WTC11 (cell line): ENCODE measurements around the gene COPS9. TPM values are rescaled to one million over a fixed set of nuclear protein-coding genes. Genes with fewer than 3 reads are reported as not detected.

Experiments
- ATAC-seq: fragments of 200-7000 bp; cut with Tn5 transposase; 2 replicates; pipeline ENCODE4 v1.10.0; 2021; ENCODE audit warnings: mild to moderate bottlenecking, moderate library complexity
- CTCF ChIA-PET: fragments of 300-600 bp; sonication (Branson Sonifier 250); formaldehyde crosslinking; loops from one replicate; lab custom pipeline; 2021; ENCODE audit warnings: antibody characterized with exemption; lab: Charles Lee
- POLR2A ChIA-PET: fragments of 350-600 bp; sonication (Branson Sonifier 250); formaldehyde crosslinking; loops from one replicate; lab custom pipeline; 2021; ENCODE audit warnings: antibody characterized with exemption; lab: Charles Lee
- DNase-seq: peaks from one replicate; pipeline ENCODE4 v3.0.0; 2021; ENCODE audit warnings: low spot score
- H3K27ac Mint-ChIP-seq: 2 replicates; pipeline ENCODE4 v1.8.0; 2021; ENCODE audit warnings: mixed read lengths
- H3K27me3 Mint-ChIP-seq: 2 replicates; pipeline ENCODE4 v1.8.0; 2021; ENCODE audit warnings: low read depth, mild to moderate bottlenecking, moderate library complexity, mixed read lengths
- H3K36me3 Mint-ChIP-seq: 2 replicates; pipeline ENCODE4 v1.8.0; 2021; ENCODE audit warnings: mixed read lengths
- H3K4me1 Mint-ChIP-seq: 2 replicates; pipeline ENCODE4 v1.8.0; 2022; ENCODE audit warnings: mixed read lengths
- H3K4me3 Mint-ChIP-seq: 2 replicates; pipeline ENCODE4 v1.8.0; 2021; ENCODE audit warnings: mild to moderate bottlenecking, moderate library complexity, mixed read lengths
- H3K9me3 Mint-ChIP-seq: 2 replicates; pipeline ENCODE4 v1.8.0; 2021; ENCODE audit warnings: mixed read lengths
- CREM ChIP-seq: sonication (generic); formaldehyde crosslinking; IDR thresholded peaks from 2 replicates; pipeline ENCODE4 v1.8.1; 2022; ENCODE audit warnings: mild to moderate bottlenecking, missing genetic modification reagents, moderate library complexity
- ESRRA ChIP-seq: sonication (generic); formaldehyde crosslinking; IDR thresholded peaks from 2 replicates; pipeline ENCODE4 v1.8.1; 2022; ENCODE audit warnings: mild to moderate bottlenecking, missing genetic modification reagents, borderline replicate concordance
- ETV6 ChIP-seq: sonication (generic); formaldehyde crosslinking; IDR thresholded peaks from 2 replicates; pipeline ENCODE4 v1.8.1; 2022; ENCODE audit warnings: mild to moderate bottlenecking, missing genetic modification reagents
- FOXJ3 ChIP-seq: sonication (generic); formaldehyde crosslinking; IDR thresholded peaks from 2 replicates; pipeline ENCODE4 v1.9.0; 2021; ENCODE audit warnings: missing genetic modification reagents, mild to moderate bottlenecking, borderline replicate concordance
- HMGXB4 ChIP-seq: sonication (generic); formaldehyde crosslinking; IDR thresholded peaks from 2 replicates; pipeline ENCODE4 v1.8.1; 2023; ENCODE audit warnings: mild to moderate bottlenecking, moderate library complexity, missing genetic modification reagents
- KAT7 ChIP-seq: sonication (generic); formaldehyde crosslinking; IDR thresholded peaks from 2 replicates; pipeline ENCODE4 v1.8.1; 2023; ENCODE audit warnings: missing genetic modification reagents, mild to moderate bottlenecking, borderline replicate concordance
- MYBL2 ChIP-seq: sonication (generic); formaldehyde crosslinking; IDR thresholded peaks from 2 replicates; pipeline ENCODE4 v1.8.1; 2023; ENCODE audit warnings: mild to moderate bottlenecking, moderate library complexity, missing genetic modification reagents
- NFE2L1 ChIP-seq: sonication (generic); formaldehyde crosslinking; IDR thresholded peaks from 2 replicates; pipeline ENCODE4 v1.8.1; 2023; ENCODE audit warnings: missing genetic modification reagents
- NR3C1 ChIP-seq: sonication (generic); formaldehyde crosslinking; conservative IDR thresholded peaks from 2 replicates; pipeline ENCODE4 v1.8.1; 2023; ENCODE audit warnings: low read depth, mild to moderate bottlenecking, missing genetic modification reagents
- PRDM15 ChIP-seq: sonication (generic); formaldehyde crosslinking; IDR thresholded peaks from 2 replicates; pipeline ENCODE4 v1.8.0; 2022; ENCODE audit warnings: missing genetic modification reagents
- RORB ChIP-seq: fragments of 250-450 bp; sonication (Bioruptor Pico); IDR thresholded peaks from 2 replicates; pipeline ENCODE4 v1.9.0; 2021; ENCODE audit warnings: mild to moderate bottlenecking
- SP1 ChIP-seq: sonication (generic); formaldehyde crosslinking; conservative IDR thresholded peaks from 2 replicates; pipeline ENCODE4 v1.8.1; 2022; ENCODE audit warnings: missing genetic modification reagents
- TEAD1 ChIP-seq: sonication (generic); formaldehyde crosslinking; IDR thresholded peaks from 2 replicates; pipeline ENCODE4 v1.8.0; 2022; ENCODE audit warnings: mild to moderate bottlenecking, missing genetic modification reagents
- ZNF425 ChIP-seq: fragments of 250-450 bp; sonication (Bioruptor Pico); conservative IDR thresholded peaks from 2 replicates; pipeline ENCODE4 v1.9.0; 2021; ENCODE audit warnings: mild to moderate bottlenecking
- total RNA-seq: library from RNA; stranded (reverse); gene quantifications from 3 replicates; pipeline ENCODE4 v1.2.3, GENCODE V29; 2021
- TF ChIP-seq, protein P1 (sequence below): sonication (generic); formaldehyde crosslinking; IDR thresholded peaks from 2 replicates; pipeline ENCODE4 v1.8.0; 2022; ENCODE audit warnings: mild to moderate bottlenecking, missing genetic modification reagents
- TF ChIP-seq, protein P2 (sequence below): sonication (generic); formaldehyde crosslinking; IDR thresholded peaks from 2 replicates; pipeline ENCODE4 v1.8.1; 2023; ENCODE audit warnings: mild to moderate bottlenecking, missing genetic modification reagents
- TF ChIP-seq, protein P3 (sequence below): sonication (generic); formaldehyde crosslinking; IDR thresholded peaks from 2 replicates; pipeline ENCODE4 v1.8.0; 2023; ENCODE audit warnings: missing genetic modification reagents, mild to moderate bottlenecking, borderline replicate concordance
- TF ChIP-seq, protein P4 (sequence below): sonication (generic); formaldehyde crosslinking; IDR thresholded peaks from 2 replicates; pipeline ENCODE4 v1.8.0; 2022; ENCODE audit warnings: mild to moderate bottlenecking, missing genetic modification reagents

The COPS9 gene
- total RNA-seq, 1 experiment from 2014 or later: 142 TPM

- no peak for ATAC-seq
- H3K36me3 Mint-ChIP-seq: peaks cover 63% of the 10 kb centered on the region
- H3K4me3 Mint-ChIP-seq: no peak overlapping the region
- DNase-seq: no peak
- H3K27ac Mint-ChIP-seq: no peak overlapping the region
- ChIA-PET CTCF (no interaction called here), POLR2A (no interaction called here)
- H3K9me3 Mint-ChIP-seq: no peaks in the 10 kb centered on the region
- H3K4me1 Mint-ChIP-seq: peaks cover 6% of the 10 kb centered on the region
- TF ChIP-seq FOXJ3 (CRISPR knock-in tag): no peak
- no peak for TF ChIP-seq HMGXB4 (CRISPR knock-in tag)
- no peak for TF ChIP-seq RORB (CRISPR knock-in tag)
- TF ChIP-seq ZNF425 (CRISPR knock-in tag): no peak
- no peak for TF ChIP-seq ETV6
- no peak for TF ChIP-seq NFE2L1 (CRISPR knock-in tag)
- TF ChIP-seq, protein P1, sequence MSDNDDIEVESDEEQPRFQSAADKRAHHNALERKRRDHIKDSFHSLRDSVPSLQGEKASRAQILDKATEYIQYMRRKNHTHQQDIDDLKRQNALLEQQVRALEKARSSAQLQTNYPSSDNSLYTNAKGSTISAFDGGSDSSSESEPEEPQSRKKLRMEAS (CRISPR knock-in tag): no peak
- TF ChIP-seq ESRRA (CRISPR knock-in tag): no peak
- TF ChIP-seq SP1 (CRISPR knock-in tag): no peak
- TF ChIP-seq NR3C1 (CRISPR knock-in tag): no peak
- TF ChIP-seq, protein P2, sequence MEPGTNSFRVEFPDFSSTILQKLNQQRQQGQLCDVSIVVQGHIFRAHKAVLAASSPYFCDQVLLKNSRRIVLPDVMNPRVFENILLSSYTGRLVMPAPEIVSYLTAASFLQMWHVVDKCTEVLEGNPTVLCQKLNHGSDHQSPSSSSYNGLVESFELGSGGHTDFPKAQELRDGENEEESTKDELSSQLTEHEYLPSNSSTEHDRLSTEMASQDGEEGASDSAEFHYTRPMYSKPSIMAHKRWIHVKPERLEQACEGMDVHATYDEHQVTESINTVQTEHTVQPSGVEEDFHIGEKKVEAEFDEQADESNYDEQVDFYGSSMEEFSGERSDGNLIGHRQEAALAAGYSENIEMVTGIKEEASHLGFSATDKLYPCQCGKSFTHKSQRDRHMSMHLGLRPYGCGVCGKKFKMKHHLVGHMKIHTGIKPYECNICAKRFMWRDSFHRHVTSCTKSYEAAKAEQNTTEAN (CRISPR knock-in tag): no peak
- no peak for TF ChIP-seq KAT7 (CRISPR knock-in tag)
- no peak for TF ChIP-seq TEAD1 (CRISPR knock-in tag)
- H3K27me3 Mint-ChIP-seq: no peaks in the 10 kb centered on the region
Observed at GRCh38 chr2:240129731-240130392, 6.2 kb downstream of the COPS9 start.

GRCh38 chr2:240129311-240129710, 6.8 kb downstream of the COPS9 start:
- H3K9me3 Mint-ChIP-seq: no peaks in the 10 kb centered on the region
- no peak for DNase-seq
- TF ChIP-seq CREM (CRISPR knock-in tag) (no peak), PRDM15 (CRISPR knock-in tag) (no peak), MYBL2 (CRISPR knock-in tag) (no peak)
- TF ChIP-seq, protein P3, sequence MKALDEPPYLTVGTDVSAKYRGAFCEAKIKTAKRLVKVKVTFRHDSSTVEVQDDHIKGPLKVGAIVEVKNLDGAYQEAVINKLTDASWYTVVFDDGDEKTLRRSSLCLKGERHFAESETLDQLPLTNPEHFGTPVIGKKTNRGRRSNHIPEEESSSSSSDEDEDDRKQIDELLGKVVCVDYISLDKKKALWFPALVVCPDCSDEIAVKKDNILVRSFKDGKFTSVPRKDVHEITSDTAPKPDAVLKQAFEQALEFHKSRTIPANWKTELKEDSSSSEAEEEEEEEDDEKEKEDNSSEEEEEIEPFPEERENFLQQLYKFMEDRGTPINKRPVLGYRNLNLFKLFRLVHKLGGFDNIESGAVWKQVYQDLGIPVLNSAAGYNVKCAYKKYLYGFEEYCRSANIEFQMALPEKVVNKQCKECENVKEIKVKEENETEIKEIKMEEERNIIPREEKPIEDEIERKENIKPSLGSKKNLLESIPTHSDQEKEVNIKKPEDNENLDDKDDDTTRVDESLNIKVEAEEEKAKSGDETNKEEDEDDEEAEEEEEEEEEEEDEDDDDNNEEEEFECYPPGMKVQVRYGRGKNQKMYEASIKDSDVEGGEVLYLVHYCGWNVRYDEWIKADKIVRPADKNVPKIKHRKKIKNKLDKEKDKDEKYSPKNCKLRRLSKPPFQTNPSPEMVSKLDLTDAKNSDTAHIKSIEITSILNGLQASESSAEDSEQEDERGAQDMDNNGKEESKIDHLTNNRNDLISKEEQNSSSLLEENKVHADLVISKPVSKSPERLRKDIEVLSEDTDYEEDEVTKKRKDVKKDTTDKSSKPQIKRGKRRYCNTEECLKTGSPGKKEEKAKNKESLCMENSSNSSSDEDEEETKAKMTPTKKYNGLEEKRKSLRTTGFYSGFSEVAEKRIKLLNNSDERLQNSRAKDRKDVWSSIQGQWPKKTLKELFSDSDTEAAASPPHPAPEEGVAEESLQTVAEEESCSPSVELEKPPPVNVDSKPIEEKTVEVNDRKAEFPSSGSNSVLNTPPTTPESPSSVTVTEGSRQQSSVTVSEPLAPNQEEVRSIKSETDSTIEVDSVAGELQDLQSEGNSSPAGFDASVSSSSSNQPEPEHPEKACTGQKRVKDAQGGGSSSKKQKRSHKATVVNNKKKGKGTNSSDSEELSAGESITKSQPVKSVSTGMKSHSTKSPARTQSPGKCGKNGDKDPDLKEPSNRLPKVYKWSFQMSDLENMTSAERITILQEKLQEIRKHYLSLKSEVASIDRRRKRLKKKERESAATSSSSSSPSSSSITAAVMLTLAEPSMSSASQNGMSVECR (CRISPR knock-in tag): no peak
- TF ChIP-seq, protein P4, sequence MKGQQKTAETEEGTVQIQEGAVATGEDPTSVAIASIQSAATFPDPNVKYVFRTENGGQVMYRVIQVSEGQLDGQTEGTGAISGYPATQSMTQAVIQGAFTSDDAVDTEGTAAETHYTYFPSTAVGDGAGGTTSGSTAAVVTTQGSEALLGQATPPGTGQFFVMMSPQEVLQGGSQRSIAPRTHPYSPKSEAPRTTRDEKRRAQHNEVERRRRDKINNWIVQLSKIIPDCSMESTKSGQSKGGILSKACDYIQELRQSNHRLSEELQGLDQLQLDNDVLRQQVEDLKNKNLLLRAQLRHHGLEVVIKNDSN (CRISPR knock-in tag): no peak

More at GRCh38 chr2:240129311-240129710, 6.8 kb downstream of the COPS9 start:
- POLR2A ChIA-PET: interaction anchor here (1.2 kb wide), 1 partner anchor 63 kb away, joined by 3 read pairs; no protein-coding TSS in a partner anchor
- no peak for ATAC-seq
- Mint-ChIP-seq H3K36me3 (peaks cover 63% of the 10 kb centered on the region), H3K27ac (no peak overlapping the region), H3K4me1 (peaks cover under 1% of the 10 kb centered on the region; the same call in 1 of the 2 replicates), H3K27me3 (no peaks in the 10 kb centered on the region), H3K4me3 (no peak overlapping the region)
- CTCF ChIA-PET: no interaction called here
